ENCODE results near the gene CDX2.
"Not testable (repeated sequence)": the region's sequence is repeated elsewhere in the genome, so short reads cannot be mapped to it uniquely, and the experiment has no call there.

CDX2 gene, protein sequence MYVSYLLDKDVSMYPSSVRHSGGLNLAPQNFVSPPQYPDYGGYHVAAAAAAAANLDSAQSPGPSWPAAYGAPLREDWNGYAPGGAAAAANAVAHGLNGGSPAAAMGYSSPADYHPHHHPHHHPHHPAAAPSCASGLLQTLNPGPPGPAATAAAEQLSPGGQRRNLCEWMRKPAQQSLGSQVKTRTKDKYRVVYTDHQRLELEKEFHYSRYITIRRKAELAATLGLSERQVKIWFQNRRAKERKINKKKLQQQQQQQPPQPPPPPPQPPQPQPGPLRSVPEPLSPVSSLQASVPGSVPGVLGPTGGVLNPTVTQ

DNA sequence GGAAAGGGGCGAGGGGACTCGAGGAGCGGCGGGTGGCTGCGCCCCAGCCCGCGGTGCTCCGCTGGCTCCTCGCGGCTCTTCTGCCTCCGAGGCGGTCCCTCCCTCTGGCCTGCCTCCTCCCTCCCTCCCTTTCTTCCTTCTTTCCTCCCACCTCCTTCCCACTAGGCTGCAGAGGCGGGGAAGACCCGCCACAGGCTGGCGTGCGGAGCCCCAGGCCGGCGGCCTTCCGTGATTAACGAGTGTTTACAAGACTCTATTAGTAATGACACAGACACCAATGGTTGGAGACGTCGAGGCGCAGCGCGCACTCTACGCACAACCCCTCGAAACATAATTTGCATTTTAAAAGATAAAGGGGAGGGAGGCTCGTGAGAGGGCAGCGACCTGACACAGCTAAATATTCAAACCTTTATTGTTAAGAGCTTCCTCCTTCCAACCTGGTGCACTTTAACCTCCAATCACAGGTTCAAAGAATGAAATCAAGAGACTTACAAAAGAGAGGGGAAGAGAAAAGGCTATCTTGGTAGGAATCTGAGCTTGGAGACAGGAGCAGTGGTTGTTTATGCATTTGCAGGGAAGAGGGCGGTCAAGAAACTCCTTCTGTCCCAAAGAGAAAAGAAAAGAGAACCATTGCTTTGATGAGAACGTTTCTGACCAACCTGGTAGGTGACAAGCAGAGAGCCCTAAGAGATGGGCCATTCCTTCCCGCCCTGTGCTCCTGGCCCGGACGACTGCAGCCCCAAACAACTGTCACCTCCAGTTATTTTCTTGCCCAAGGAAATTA is at the start of gene CDX2:
Gene CDX2, minus strand, starts transcription at position 234 of the 784 bp plus-strand sequence. CDS start 309 bp downstream, outside the sequence.
- no peak for DNase-seq

DNA sequence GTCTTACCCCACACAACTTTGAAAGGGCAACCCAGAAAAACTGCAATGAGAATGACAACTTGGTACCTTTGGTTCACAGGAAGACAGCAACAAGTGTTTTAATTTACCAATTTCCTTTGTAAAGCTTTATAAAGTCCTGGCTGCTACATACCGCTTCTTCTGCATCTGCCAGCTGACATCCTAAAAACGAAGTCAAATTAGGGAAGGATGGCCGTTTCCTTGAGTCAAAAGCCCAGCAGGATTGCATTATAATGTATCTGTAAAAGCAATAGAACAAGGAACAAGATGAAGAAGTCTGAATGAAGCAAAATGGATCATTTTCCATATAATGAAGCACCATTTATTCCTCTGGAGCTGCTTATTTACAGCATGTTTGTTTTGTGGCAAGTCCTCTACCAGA is 45.2 kb upstream of the CDX2 start:
- DNase-seq: no peak

DNA sequence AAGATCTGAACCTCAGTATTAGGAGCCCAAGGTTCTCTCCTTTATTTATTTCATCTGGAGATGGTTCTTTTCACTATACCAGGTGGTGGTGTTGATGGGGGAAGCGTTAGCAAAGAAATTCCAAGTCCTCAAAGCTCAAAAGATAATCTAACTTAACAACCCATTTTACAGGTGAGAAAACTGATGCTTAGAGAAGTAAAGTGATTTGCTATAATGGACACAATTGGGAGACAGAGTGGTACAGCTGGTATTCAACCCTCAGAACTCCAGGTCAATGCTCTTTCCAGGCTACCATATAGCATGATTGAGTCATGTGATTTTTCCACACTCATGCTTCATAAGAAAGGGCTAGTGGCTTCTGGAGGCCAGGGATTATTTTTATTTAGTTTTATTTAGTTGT is 44.4 kb upstream of the CDX2 start:
- no peak for DNase-seq

GRCh38 chr13:28012896-28013295 is 43.8 kb upstream of the CDX2 start:
- no peak for DNase-seq

GRCh38 chr13:28012383-28012782 is 43.3 kb upstream of the CDX2 start:
- no peak for DNase-seq

GRCh38 chr13:28010046-28010445 is 40.9 kb upstream of the CDX2 start:
- no peak for DNase-seq

- DNase-seq: not testable (repeated sequence)
These were observed 35.9 kb upstream of the CDX2 start for GRCh38 chr13:28005016-28005415.

DNA sequence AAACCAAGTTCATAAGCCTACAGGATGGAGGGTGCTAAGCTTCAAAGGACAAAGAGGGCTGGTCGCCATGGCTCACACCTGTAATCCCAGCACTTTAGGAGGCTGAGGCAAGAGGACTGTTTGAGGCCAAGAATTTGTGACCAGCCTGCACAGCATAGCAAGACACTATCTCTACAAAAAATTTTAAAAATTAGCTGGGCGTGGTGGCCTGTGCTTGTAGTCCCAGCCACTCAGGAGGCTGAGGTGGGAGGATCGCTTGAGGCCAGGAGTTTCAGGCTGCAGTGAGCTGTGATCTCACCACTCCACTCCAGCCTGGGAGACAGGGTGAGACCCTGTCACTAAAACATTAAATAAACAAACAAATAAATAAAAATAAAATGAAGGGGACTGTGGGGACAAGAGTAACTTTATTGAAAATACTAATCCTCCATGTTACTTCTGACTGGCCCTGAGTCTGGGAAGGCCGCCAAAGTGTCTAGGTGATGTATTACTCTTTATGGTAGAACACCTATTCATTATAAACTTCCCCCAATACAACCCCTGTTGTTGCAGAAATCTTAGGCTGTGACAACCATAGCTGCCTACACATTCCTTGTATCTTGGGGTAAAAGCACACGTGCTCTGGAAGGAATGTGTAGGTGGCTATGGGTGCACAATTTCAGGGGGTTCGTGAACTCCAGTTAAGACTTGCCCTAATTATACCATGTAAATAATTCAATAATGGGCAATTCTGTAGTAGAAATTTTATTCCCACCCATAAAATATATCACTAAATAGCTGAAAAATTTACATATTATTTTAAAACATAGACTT is 34.0 kb upstream of the CDX2 start:
- DNase-seq: no peak

DNA sequence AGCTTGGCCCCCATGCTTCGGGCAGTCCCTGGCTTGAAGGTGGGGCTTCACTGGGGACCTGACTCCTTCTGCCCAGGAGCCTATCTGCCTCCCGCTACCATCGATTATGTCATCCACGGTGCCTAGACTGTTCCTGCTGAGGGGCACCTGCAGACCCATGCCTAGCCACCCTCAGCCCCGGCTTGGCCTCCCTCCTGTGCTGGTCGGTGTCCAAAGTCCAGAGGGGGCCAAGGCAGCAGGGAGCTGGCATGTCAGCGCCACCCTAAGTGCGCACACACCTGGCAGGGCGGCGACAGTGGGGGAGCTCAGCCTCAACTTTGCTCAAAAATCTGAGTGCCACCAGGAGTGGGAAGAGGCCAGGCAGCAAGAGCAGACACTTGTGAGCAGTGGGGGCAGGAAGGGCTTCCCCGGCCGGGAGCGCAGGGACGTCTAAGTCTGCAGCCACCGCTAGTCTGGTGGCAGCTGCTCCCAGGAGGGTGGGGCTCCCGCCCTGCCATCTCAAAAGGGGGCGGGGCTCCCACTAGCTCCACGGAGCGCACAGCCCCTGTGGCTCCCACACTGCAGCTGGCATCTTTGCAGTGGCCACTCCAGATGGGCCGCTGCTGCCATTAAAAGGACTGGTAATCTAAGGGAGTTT is 32.8 kb upstream of the CDX2 start:
- no peak for DNase-seq

DNA sequence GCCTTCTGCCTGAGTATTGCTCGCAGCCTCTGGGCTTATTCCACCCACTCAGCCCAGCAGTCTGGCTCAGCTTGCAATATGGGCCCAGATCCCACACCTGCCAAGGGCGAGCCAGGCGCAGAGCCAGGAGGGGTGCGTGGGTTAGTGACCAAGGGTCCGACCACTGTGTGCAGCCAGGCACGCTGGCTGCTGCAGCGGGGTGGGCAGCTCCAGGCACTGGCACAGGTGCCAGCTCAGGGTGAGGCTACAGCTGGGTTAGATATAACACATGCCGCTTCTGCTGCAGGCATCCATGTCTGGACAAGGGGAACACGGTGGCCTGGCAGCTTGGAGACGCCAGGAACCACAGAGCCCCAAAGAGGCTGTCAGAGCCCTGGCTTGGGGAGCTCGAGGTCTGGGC is 31.9 kb upstream of the CDX2 start:
- no peak for DNase-seq

- DNase-seq: no peak
These were observed 31.5 kb upstream of the CDX2 start for GRCh38 chr13:28000567-28000966.

- DNase-seq: no peak
These were observed 28.9 kb upstream of the CDX2 start for GRCh38 chr13:27997904-27998522.

DNA sequence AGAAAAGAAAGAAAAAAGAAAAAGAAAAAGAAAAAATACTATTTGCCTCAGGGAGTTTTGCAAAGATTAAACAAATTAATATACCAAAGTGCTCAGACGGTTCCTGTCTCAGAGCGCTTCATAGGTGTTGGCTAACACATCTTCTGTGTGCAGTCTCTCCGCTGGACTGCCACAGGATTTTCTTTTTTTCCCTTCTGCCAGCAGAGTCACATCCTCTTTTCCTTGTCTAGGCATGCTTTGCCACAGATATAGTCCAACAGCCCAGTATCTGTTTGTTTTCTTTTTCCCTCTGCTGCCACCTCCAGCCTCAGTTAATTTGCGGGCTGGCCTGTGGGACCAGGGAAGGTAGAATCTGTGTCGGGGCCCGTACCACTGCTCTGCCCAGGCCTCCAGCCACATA is 22.8 kb upstream of the CDX2 start:
- DNase-seq: no peak

DNA sequence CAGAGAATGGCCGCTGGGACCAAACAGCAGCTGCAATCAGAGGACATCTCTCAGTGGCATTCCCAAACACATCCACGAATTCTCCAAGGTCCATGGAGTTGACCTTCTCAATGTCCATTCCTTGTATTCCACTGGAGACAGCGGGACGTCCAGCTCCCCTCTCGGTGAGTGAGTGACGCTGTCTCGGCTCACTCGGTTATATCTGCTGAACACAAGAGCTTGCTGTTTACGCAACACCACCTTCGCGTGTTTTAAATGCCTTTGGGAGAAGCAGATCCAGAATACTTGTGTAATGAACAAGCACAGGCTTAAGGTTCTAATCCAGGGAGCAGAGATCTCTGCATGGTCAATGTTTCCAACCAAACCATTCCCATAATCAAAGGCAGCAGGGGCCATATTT is 19.4 kb upstream of the CDX2 start, which contains the start of gene URAD:
Gene URAD, minus strand, starts transcription at position 174 of the 400 bp plus-strand sequence. Its CDS starts 56 bp downstream, at position 118.
- no peak for DNase-seq

- no peak for DNase-seq
These were observed 16.5 kb upstream of the CDX2 start for GRCh38 chr13:27985600-27985999.

GRCh38 chr13:27982361-27982760 is 13.2 kb upstream of the CDX2 start:
- no peak for DNase-seq

- DNase-seq: no peak
These were observed 12.0 kb upstream of the CDX2 start for GRCh38 chr13:27981006-27981708.

- DNase-seq: no peak
These were observed 11.3 kb upstream of the CDX2 start for GRCh38 chr13:27980280-27980998.

- no peak for DNase-seq
These were observed 10.7 kb upstream of the CDX2 start for GRCh38 chr13:27979765-27980279.

- no peak for DNase-seq
These were observed 10.0 kb upstream of the CDX2 start for GRCh38 chr13:27979001-27979643.

Data from CD4-positive, alpha-beta T cell treated with Interferon gamma for 1 hour (primary cell).